Measurements from ENCODE around the gene ITGB1.
"Not testable (repeated sequence)": the region's sequence is repeated elsewhere in the genome, so short reads cannot be mapped to it uniquely, and the experiment has no call there.

ITGB1 gene

GRCh38 chr10:32958085-32959005 lies at the start of gene ITGB1:
ITGB1 (minus strand) TSS chr10:32958230; CDS start chr10:32935558, 22,672 bp downstream.
- peak; percentile 97 for DNase-seq

DNA sequence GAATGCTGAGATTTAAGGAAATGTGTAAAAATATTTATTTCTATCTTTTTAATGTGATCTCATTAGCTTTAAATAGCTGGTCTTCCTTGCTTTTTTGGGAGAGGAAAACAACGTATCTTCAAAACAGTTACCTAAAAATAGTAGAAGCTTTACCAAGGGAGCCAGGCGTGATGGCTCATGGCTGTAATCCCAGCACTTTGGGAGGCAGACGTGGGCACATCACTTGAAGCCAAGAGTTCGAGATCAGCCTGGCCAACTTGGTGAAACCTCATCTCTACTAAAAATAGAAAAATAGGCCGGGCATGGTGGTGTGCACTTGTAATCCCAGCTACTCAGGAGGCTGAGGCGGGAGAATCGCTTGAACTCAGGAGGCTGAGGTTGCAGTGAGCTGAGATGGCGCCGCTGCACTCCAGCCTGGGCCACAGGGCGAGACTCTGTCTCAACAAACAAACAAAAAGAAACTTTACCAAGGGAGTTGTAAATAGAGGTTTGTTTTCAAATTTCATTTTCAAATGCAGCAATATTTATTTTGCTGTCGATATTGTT lies 48.4 kb upstream of the ITGB1 start:
- no peak for DNase-seq

DNA sequence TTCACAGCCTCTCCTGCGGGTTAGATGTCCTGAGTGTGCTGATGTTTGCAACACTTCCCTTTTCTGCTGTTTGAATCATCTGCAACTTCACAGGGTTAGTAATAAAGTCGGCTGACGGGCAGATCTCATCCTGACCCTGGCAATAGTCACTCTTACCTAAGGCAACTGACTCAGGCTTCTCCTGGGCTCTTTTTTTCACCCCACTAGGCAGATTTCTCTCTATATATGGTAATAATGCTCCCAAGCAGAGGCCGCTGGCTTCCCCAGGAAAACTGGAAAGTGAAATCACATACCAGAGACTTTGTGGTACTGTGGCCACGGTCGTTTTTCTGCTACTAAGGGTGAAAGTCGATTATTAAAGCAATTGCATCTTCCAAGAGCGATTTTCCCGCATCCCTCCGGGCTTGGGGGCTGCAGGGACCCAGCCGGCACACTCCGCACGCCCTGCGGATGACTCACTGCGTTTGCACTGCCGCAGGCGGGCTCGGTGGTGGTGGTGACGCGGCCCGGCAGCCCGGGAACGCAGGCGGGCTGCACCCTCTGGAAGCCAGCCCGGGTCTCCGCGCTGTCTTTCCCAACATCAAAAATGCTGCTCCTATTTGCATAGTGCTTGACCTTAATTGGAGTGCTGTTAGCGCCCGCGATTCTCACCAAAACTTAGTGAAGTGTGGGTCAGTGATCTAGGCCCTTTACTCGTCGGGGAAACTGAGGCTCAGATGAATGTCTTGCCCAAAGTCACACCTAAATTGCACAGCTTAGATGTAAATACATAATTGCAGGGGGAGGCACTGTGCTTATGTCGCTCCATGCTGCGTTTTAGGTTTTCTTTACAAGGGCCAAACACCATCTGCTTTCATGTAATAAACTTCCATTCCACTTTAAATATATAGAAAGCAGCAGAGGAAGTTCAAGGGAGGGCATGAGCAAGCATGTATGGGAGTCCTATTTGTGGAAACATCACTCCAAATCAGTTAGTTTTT lies 47.6 kb upstream of the ITGB1 start:
- no peak for DNase-seq

DNA sequence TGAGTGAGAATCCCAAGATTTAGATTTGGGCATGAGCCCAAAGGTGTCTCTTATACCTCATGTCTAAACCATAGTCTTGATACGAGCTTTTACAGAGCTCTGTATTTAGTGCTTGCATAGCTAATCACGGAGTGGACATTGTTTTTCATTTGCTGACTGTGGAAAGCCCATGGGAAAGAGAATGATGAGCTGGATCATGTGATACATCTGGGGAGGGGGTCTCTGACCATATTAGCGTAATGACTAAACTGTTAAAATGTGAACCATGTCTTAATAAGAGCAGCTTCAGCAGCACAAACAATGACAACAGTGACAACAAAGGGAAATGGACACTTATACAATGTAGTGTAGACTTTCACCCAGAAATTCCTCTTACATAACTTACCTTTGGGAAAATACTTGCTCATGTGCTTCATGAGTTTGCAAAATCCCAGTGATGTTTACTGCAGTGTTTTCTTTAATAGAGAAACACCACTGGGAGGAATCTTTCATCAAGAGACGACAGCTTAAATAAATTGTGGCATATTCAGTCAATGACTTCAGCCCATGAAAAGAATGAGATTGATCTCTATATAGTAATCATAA lies 44.0 kb upstream of the ITGB1 start:
- DNase-seq = no peak

GRCh38 chr10:32998060-32998581 lies 40.1 kb upstream of the ITGB1 start:
- not testable (repeated sequence) for DNase-seq

GRCh38 chr10:32995751-32996150 lies 37.7 kb upstream of the ITGB1 start:
- no peak for DNase-seq

GRCh38 chr10:32995066-32995622 lies 37.1 kb upstream of the ITGB1 start:
- DNase-seq = no peak

DNA sequence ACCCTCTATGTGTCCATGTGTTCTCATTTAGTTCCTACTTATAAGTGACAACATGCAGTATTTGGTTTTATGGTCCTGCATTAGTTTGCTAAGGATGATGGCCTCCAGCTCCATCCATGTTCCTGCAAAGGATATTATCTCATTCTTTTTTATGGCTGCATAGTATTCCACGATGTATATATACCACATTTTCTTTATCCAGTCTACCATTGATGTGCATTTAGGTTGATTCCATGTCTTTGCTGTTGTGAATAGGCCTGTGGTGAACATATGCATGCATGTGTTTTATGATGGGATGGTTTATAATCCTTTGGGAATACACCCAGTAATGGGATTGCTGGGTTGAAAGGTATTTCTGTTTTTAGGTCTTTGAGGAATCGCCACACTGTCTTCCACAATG lies 36.6 kb upstream of the ITGB1 start:
- DNase-seq = not testable (repeated sequence)

DNA sequence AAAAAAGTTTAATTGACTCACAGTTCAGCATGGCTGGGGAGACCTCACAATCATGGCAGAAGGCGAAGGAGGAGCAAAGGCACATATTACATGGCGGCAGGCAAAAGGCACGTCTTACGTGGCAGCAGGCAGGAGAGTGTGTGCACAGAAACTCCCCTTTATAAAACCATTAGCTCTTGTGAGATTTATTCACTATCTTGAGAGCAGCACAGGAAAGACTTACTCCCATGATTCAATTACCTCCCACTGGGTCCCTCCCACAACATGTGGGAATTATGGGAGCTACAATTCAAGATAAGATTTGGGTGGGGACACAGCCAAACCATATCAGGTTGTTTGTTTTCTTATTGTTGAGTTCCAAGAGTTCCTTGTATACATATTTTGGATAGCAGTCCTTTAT lies 34.3 kb upstream of the ITGB1 start:
- DNase-seq = not testable (repeated sequence)

- DNase-seq = no peak
Observed at GRCh38 chr10:32990811-32991210, 32.8 kb upstream of the ITGB1 start.

- DNase-seq = no peak
Observed at GRCh38 chr10:32988604-32989003, 30.6 kb upstream of the ITGB1 start.

- DNase-seq = no peak
Observed at GRCh38 chr10:32987172-32987571, 29.1 kb upstream of the ITGB1 start.

GRCh38 chr10:32985775-32986350 lies 27.8 kb upstream of the ITGB1 start:
- DNase-seq = no peak

- no peak for DNase-seq
Observed at GRCh38 chr10:32985341-32985764, 27.3 kb upstream of the ITGB1 start.

GRCh38 chr10:32984003-32984600 lies 26.1 kb upstream of the ITGB1 start:
- DNase-seq = no peak

DNA sequence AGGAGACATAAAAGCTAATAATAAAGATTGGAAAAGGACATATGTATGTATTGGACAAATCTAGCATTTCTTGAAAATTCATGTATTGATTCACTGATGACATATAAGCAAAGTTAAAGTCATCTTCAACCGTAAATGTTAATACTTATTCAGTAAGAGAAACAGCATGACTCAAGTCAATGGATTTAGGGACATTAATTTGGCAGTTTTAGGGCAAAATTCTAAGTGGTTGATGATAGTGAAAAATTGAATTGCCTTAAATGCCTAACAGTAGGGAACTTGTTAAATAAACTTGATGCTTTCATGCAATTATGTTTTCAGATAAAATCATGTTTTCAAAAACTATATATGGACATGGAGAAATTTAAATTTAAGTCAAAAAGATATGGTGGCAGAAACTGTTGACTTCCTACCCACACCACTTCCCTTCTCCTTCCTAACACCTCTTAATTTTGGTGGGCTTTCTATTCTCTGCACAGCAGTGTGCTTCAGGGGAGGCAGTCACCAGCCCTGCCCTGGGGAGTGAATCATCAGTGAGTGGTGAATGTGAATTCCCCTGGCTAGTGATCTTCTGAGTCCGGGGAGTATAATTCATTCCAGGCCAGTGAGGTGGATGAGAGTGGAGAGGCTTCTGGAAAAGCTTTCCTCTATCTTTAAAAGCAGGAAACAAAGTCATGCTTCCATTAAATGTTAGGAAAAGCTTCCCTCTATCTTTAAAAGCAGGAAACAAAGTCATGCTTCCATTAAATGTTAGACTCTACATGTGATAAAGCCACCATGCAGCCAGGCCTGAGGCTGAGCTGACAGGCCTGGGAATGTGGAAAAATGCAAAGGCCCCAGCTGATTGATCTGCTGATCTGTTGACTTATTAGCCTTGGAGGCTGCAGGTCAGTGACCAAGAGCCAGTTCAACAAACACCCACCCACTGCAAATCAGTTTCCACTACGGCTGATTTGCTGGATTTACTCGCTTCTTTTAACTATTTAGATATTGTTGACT lies 25.2 kb upstream of the ITGB1 start:
- DNase-seq = no peak

DNA sequence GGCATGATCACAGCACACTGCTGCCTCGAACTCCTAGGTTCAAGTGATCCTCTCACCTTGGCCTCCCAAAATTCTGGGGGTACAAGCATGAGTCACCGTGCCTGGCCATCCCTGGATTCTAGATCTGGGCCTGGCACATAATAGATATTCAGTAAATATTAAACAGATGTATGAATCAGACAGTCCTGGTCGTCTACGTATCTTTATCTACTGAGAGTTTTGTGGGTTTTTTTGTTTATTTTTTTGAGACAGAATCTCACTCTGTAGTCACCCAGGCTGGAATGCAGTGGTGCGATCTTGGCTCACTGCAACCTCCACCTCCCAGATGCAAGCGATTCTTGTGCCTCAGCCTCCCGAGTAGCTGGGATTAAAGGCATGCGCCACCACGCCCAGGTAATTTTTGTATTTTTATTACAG lies 24.3 kb upstream of the ITGB1 start:
- DNase-seq = no peak

DNA sequence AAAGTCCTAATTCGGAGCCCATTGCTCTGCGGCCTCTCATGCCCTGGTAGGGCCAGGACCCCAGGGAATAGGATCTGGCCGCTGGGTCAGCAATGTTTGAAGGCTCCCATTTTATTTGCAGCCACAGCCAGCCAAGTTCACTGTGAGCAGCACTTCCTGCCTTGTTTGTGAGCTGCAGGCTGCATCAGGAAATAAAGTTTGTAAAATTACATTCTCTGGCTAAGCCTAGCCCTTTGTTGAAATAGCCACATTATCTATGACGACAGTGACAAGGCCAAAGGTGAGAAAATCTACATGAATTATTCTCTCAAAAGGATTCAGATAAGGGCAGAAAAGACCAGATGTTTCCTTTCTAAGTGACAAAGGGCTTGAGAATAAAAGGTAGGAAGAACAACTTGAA lies 23.7 kb upstream of the ITGB1 start:
- DNase-seq = no peak

- DNase-seq = peak; percentile 78
Observed at GRCh38 chr10:32980558-32981468, 22.8 kb upstream of the ITGB1 start.
